Heart right ventricle (tissue), 16 donors: ENCODE data around the gene CCDC86. TPM values are rescaled to one million over a fixed set of nuclear protein-coding genes. Genes with fewer than 3 reads are reported as not detected.

Source experiments
- ATAC-seq, 8 donors: fragments of 200-7000 bp; cut with Tn5 transposase; one replicate each; pipeline ENCODE4 v1.9.1; 2020; ENCODE audit warnings: mild to moderate bottlenecking in 8 of 8, moderate library complexity in 8 of 8, moderate number of reproducible peaks in 1 of 8
- DNase-seq, 2 donors: peaks; one replicate each; pipeline ENCODE4 v3.0.0-alpha.2; 2020
- H3K27ac ChIP-seq, 10 donors: fragments of 200-600 bp; sonication (generic) in 2 of 10; one replicate each; pipeline versions ENCODE4 v1.5.0 to v1.8.0; 2020 to 2022; ENCODE audit warnings: mild to moderate bottlenecking in 3 of 10
- H3K27me3 ChIP-seq, 7 donors: fragments of 200-600 bp; one replicate each; pipeline ENCODE4 v1.8.0; 2021 to 2022; ENCODE audit warnings: mild to moderate bottlenecking in 2 of 7
- H3K36me3 ChIP-seq, 9 donors: fragments of 200-600 bp; sonication (generic) in 1 of 9; one replicate each; pipeline versions ENCODE4 v1.5.0 to v1.8.0; 2020 to 2022; ENCODE audit warnings: mild to moderate bottlenecking in 2 of 9
- H3K4me1 ChIP-seq, 9 donors: fragments of 200-600 bp; sonication (generic) in 1 of 9; one replicate each; pipeline versions ENCODE4 v1.5.0 to v1.8.0; 2020 to 2022; ENCODE audit warnings: mild to moderate bottlenecking in 4 of 9
- H3K4me3 ChIP-seq, 10 donors: fragments of 200-600 bp; sonication (generic) in 2 of 10; one replicate each; pipeline versions ENCODE4 v1.5.0 to v1.8.0; 2020 to 2022; ENCODE audit warnings: mild to moderate bottlenecking in 7 of 10, moderate library complexity in 2 of 10
- H3K9me3 ChIP-seq, 11 donors: fragments of 200-600 bp in 10 of 11; sonication (generic) in 2 of 11; one replicate each; pipeline versions ENCODE4 v1.5.0 to v1.8.0; 2013 to 2022; ENCODE audit warnings: mild to moderate bottlenecking in 2 of 11, control low read depth in 1 of 11, moderate library complexity in 1 of 11
- WGBS, 2 donors: extraction: QIAGEN DNeasy Blood & Tissue Kit; methylation state at CpG; one replicate each; pipeline ENCODE4 v1.1.7; 2013; ENCODE audit warnings: inconsistent platforms in 1 of 2; 5-methylcytosine and 5-hydroxymethylcytosine counted together
- intact Hi-C, 10 donors: fragments of 100-400 bp; cut with DNase I; formaldehyde crosslinking; loops; one replicate each; pipeline versions ENCODE4 v1.11.1 to v1.14.2; 2022
- polyA plus RNA-seq, 2 donors: library from polyadenylated mRNA; stranded (reverse); fragments of 200-250 nt; gene quantifications; one replicate each; pipeline ENCODE4 v1.2.3, GENCODE V29; 2013
- total RNA-seq, 10 donors: library from RNA; stranded (reverse); fragmentation: NEBNext Ultra II Directional in 3 of 10; extraction: Animal tissue kit (Norgen Biotek cat#: 25700) in 3 of 10; gene quantifications; one replicate each; pipeline versions ENCODE4 v1.2.1 to v1.2.4, GENCODE V29; 2021 to 2023
- TF ChIP-seq, protein P1 (sequence below), 9 donors: fragments of 200-600 bp; sonication (generic) in 2 of 9; IDR thresholded peaks; one replicate each; pipeline versions ENCODE4 v1.5.0 to v1.8.0; 2021 to 2022; ENCODE audit warnings: antibody characterized with exemption in 9 of 9, mild to moderate bottlenecking in 5 of 9, moderate library complexity in 1 of 9
- donor health status: Arrhythmogenic right ventricular cardiomyopathy.
- donor health status: ischemic (EF 13 %, LVEDD 7.1; RV severe dilation, severe dysfunction).
- donor health status: healthy with polysubstance abuse.
- donor health status: DM: no; HTN: yes; CAD: no.
- donor health status: DM: no; HTN: no; CAD: no.
- donor health status: ischemic (EF 25% LVEDD 6.9; RV normal size, moderate dysfunction).
- donor health status: ischemic (EF 25% LVEDD 5.7; RV mildly dilated, moderate dysfunction).
- donor health status: healthy.
- donor health status: DM: yes; HTN: yes; CAD: no.
- donor health status: Ischemic cardiomyopathy.
- donor health status: ischemic (EF 35%, LVEDD 5.7; RV mildly dilated, moderate dysfunction).
- donor health status: nonischemic (EF 11% LVEDD 7.7; RV severe dilation, severe dysfunction).
- donor health status: DM: yes; HTN: yes; CAD: no.
- donor health status: PGD.
- donor health status: ischemic (EF 29% LVEDD 5.4; RV normal size, mild dysfunction).
- donor health status: nonischemic (EF 23%, LVEDD 6.1; RV moderate dilation, normal function).

CCDC86 gene
- total and polyA plus RNA-seq, 12 donors: 6.6 to 26.5 (median 9.2) TPM

DNA sequence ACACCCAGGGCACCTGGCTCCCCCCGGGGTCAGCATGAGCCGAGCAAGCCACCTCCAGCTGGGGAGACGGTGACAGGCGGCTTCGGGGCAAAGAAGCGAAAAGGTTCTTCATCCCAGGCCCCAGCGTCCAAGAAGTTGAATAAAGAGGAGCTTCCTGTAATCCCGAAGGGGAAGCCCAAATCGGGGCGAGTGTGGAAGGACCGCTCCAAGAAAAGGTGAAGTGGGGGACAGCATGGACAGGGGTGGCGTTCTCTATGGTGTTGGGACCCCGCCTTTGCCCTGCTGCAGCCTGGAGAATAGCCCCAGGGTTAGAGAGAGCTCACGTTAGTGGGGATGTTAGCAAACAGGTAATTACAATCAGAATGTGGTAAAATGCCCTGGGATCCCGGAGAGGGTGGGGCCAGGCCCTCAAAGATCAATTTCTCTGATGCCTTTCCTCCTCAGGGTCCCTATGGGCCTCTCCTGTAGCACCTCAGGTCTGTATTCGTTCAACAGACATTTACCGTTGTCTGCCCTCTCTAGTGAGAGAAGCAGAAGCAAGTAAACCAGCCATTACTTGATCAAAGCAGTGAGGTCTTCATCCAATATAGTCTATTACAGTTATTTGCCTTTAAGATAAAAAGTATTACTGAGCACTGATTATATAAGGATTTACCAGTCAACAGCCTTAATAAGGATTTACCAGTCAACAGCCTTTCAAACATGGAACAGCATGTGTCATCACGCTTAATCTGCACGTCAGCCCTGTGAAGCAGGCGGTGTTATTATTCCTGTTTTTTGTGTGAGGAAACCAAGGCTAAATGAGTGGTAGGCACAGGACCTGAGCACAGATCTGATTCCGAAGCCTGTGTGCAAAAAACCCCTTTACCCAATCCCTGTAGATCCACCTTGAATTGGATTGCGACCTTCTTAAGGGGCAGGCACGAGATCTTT, 1.0 kb downstream of the CCDC86 start:
- Histone ChIP-seq H3K4me3 (peak overlapping the region; percentile 62 to 96 (median 84)), H3K27ac (peak overlapping the region in 8 of 10 donors; percentile 56 to 88 (median 80)), H3K9me3 (no peaks in the 10 kb centered on the region), H3K36me3 (peaks cover 0 to 20% (median 4%) of the 10 kb centered on the region in 9 donors), H3K4me1 (peaks cover 23 to 51% (median 38%) of the 10 kb centered on the region in 9 donors), H3K27me3 (no peaks in the 10 kb centered on the region)
- peak in 1 of 8 donors; percentile 4 for ATAC-seq
- DNase-seq: no peak
- TF ChIP-seq, protein P1, sequence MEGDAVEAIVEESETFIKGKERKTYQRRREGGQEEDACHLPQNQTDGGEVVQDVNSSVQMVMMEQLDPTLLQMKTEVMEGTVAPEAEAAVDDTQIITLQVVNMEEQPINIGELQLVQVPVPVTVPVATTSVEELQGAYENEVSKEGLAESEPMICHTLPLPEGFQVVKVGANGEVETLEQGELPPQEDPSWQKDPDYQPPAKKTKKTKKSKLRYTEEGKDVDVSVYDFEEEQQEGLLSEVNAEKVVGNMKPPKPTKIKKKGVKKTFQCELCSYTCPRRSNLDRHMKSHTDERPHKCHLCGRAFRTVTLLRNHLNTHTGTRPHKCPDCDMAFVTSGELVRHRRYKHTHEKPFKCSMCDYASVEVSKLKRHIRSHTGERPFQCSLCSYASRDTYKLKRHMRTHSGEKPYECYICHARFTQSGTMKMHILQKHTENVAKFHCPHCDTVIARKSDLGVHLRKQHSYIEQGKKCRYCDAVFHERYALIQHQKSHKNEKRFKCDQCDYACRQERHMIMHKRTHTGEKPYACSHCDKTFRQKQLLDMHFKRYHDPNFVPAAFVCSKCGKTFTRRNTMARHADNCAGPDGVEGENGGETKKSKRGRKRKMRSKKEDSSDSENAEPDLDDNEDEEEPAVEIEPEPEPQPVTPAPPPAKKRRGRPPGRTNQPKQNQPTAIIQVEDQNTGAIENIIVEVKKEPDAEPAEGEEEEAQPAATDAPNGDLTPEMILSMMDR (IDR thresholded peaks at IDR 0.05): no peak
- 16 to 17% methylated on average over 23 of the region's 23 CpGs for WGBS, 2 donors
- intact Hi-C loops: loop anchor here in 3 of 10 donors (5.0 kb wide), 1 partner anchor 34 kb away; no protein-coding TSS in a partner anchor

GRCh38 chr11:60844045-60844869, 2.3 kb downstream of the CCDC86 start:
- H3K36me3 ChIP-seq: peaks cover 0 to 33% (median 6%) of the 10 kb centered on the region in 9 donors
- peaks cover 23 to 51% (median 38%) of the 10 kb centered on the region in 9 donors for H3K4me1 ChIP-seq
- intact Hi-C loops: loop anchor here in 3 of 10 donors (5.0 kb wide), 1 partner anchor 33 kb away; no protein-coding TSS in a partner anchor
- peak overlapping the region in 5 of 10 donors; percentile 73 to 96 (median 85) for H3K4me3 ChIP-seq
- WGBS, 2 donors: 67 to 71% methylated on average over 10 of the region's 10 CpGs
- H3K9me3 ChIP-seq: no peaks in the 10 kb centered on the region
- TF ChIP-seq, protein P1 (IDR thresholded peaks at IDR 0.05): no peak
- H3K27ac ChIP-seq: peak overlapping the region in 1 of 10 donors; percentile 5
- no peaks in the 10 kb centered on the region for H3K27me3 ChIP-seq
- ATAC-seq (no peak), DNase-seq (no peak)

GRCh38 chr11:60844870-60845221, 2.9 kb downstream of the CCDC86 start:
- peak overlapping the region in 1 of 10 donors; percentile 5 for H3K27ac ChIP-seq
- no peaks in the 10 kb centered on the region for H3K9me3 ChIP-seq
- TF ChIP-seq, protein P1 (IDR thresholded peaks at IDR 0.05): no peak
- WGBS, 2 donors: 38 to 45% methylated on average over 4 of the region's 4 CpGs
- intact Hi-C loops: loop anchor here in 3 of 10 donors (5.0 kb wide), 1 partner anchor 32 kb away; no protein-coding TSS in a partner anchor
- no peak for DNase-seq
- ATAC-seq: no peak
- H3K4me1 ChIP-seq: peaks cover 23 to 51% (median 38%) of the 10 kb centered on the region in 9 donors
- no peaks in the 10 kb centered on the region for H3K27me3 ChIP-seq
- H3K4me3 ChIP-seq: no peak overlapping the region
- peaks cover 0 to 39% (median 8%) of the 10 kb centered on the region in 9 donors for H3K36me3 ChIP-seq

GRCh38 chr11:60845338-60845737, 3.4 kb downstream of the CCDC86 start:
- Histone ChIP-seq H3K27me3 (no peaks in the 10 kb centered on the region), H3K4me3 (no peak overlapping the region), H3K36me3 (peaks cover 0 to 44% (median 10%) of the 10 kb centered on the region in 9 donors), H3K4me1 (peaks cover 23 to 48% (median 36%) of the 10 kb centered on the region in 9 donors), H3K9me3 (no peaks in the 10 kb centered on the region), H3K27ac (no peak overlapping the region)
- 82 to 85% methylated on average over 8 of the region's 8 CpGs for WGBS, 2 donors
- TF ChIP-seq, protein P1 (IDR thresholded peaks at IDR 0.05): no peak
- ATAC-seq (no peak), DNase-seq (no peak)
- intact Hi-C loops: no loop called here
